ENCODE measurements around the gene KCNAB1. TPM values are rescaled to one million over a fixed set of nuclear protein-coding genes. Genes with fewer than 3 reads are reported as not detected.

Gene KCNAB1
- total RNA-seq, 1 donor from 2014 or later: 0.79 TPM

DNA sequence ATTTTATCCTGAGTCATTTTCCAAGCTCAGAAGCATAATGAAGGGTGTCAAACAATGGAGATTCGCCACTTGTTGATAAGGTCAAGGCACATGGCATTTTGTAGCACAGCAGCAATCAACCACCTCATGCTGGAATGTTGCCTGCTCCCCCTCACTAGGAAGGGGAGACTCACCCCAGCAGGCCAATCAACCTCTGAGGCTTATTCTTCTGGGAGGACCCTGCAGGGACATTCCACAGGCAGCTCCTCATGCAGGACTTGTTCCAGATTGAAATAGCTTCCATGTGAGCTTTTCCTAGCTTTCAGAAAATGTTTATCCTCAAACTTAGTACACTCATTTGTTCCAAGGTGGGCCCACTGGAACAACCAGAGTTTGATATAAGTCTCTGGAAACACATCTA, 356.9 kb downstream of the KCNAB1 start:
- no peak for DNase-seq (ENCODE audit: low read depth, low spot score)
- H3K9me3 Mint-ChIP-seq: no peaks in the 10 kb centered on the region
- H3K4me3 Mint-ChIP-seq: no peak overlapping the region
- H3K27ac Mint-ChIP-seq (ENCODE audit: unreplicated experiment): no peak overlapping the region
- TF ChIP-seq, protein P1, sequence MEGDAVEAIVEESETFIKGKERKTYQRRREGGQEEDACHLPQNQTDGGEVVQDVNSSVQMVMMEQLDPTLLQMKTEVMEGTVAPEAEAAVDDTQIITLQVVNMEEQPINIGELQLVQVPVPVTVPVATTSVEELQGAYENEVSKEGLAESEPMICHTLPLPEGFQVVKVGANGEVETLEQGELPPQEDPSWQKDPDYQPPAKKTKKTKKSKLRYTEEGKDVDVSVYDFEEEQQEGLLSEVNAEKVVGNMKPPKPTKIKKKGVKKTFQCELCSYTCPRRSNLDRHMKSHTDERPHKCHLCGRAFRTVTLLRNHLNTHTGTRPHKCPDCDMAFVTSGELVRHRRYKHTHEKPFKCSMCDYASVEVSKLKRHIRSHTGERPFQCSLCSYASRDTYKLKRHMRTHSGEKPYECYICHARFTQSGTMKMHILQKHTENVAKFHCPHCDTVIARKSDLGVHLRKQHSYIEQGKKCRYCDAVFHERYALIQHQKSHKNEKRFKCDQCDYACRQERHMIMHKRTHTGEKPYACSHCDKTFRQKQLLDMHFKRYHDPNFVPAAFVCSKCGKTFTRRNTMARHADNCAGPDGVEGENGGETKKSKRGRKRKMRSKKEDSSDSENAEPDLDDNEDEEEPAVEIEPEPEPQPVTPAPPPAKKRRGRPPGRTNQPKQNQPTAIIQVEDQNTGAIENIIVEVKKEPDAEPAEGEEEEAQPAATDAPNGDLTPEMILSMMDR (conservative IDR thresholded peaks at IDR 0.05): no peak
- H3K36me3 Mint-ChIP-seq (ENCODE audit: low read depth): no peaks in the 10 kb centered on the region
- H3K27me3 Mint-ChIP-seq (ENCODE audit: low read depth): peaks cover 2% of the 10 kb centered on the region
- peaks cover 8% of the 10 kb centered on the region for H3K4me1 Mint-ChIP-seq

DNA sequence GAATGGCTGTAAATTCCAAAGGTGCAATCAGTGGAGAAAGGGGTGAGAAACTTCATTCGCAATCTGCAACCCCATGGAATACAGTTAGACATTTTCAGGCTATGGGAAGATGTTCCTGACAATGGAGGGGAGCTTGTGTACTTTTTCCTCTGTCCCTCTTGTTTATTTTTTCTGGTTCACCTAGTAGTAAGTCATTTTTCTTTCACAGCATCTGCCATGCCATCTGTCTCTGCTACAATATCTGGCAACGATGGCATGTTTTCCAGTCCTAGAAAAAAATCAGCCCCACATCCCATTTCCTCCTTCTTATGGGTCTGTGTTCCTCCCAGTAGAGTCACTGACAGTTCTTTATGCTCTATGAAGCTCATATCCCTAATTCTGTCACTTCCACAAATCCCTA, 358.5 kb downstream of the KCNAB1 start:
- no peaks in the 10 kb centered on the region for H3K9me3 Mint-ChIP-seq
- no peaks in the 10 kb centered on the region for H3K36me3 Mint-ChIP-seq (ENCODE audit: low read depth)
- H3K4me3 Mint-ChIP-seq: no peak overlapping the region
- peaks cover 8% of the 10 kb centered on the region for H3K4me1 Mint-ChIP-seq
- H3K27me3 Mint-ChIP-seq (ENCODE audit: low read depth): peaks cover 2% of the 10 kb centered on the region
- DNase-seq (ENCODE audit: low read depth, low spot score): no peak
- TF ChIP-seq, protein P1 (conservative IDR thresholded peaks at IDR 0.05): no peak
- H3K27ac Mint-ChIP-seq (ENCODE audit: unreplicated experiment): no peak overlapping the region

DNA sequence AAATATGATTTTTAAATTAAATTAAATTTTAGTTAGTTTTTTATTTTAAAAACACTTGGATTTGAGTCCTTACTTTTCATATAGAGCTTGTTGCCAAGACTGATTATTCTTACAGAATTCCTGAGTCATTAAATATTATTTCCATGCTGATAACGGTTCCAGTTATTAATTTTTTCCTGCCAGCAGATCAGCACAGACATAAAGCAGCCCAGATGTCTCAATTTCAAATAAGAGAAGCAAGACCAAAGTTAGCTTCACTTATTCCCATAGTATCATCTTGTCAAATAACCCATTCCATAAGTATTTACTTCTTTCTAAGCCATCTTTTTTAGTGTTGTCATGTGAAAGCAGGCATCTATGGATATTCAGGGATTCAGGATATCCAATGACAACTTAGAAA, 359.2 kb downstream of the KCNAB1 start:
- TF ChIP-seq, protein P1 (conservative IDR thresholded peaks at IDR 0.05): no peak
- DNase-seq (ENCODE audit: low read depth, low spot score): no peak
- H3K27ac Mint-ChIP-seq (ENCODE audit: unreplicated experiment): no peak overlapping the region
- peaks cover 2% of the 10 kb centered on the region for H3K27me3 Mint-ChIP-seq (ENCODE audit: low read depth)
- peaks cover 5% of the 10 kb centered on the region for H3K4me1 Mint-ChIP-seq
- H3K4me3 Mint-ChIP-seq: no peak overlapping the region
- H3K36me3 Mint-ChIP-seq (ENCODE audit: low read depth): no peaks in the 10 kb centered on the region
- no peaks in the 10 kb centered on the region for H3K9me3 Mint-ChIP-seq

DNA sequence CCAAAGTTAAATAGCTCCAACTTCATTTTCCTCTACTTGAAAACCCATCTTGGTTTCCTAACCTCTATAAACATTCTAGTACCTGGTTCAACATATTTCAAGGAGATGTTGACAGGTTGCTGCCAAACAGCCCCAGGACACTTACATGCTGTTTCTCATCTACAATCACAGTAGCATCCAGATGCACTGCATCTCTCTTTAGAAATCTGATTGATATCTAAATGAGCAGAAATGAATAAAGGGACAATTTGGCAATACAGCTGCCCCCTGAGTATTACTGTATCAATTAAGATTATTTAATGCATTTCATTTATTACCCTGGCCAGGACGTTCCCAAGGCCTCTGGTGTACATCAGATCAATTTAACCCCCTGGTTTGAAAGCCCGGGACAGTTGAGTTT, 360.6 kb downstream of the KCNAB1 start:
- Mint-ChIP-seq H3K36me3 (ENCODE audit: low read depth) (no peaks in the 10 kb centered on the region), H3K4me1 (no peaks in the 10 kb centered on the region), H3K27ac (ENCODE audit: unreplicated experiment) (no peak overlapping the region), H3K4me3 (no peak overlapping the region), H3K27me3 (ENCODE audit: low read depth) (no peaks in the 10 kb centered on the region), H3K9me3 (no peaks in the 10 kb centered on the region)
- DNase-seq (ENCODE audit: low read depth, low spot score): no peak
- TF ChIP-seq, protein P1 (conservative IDR thresholded peaks at IDR 0.05): no peak

DNA sequence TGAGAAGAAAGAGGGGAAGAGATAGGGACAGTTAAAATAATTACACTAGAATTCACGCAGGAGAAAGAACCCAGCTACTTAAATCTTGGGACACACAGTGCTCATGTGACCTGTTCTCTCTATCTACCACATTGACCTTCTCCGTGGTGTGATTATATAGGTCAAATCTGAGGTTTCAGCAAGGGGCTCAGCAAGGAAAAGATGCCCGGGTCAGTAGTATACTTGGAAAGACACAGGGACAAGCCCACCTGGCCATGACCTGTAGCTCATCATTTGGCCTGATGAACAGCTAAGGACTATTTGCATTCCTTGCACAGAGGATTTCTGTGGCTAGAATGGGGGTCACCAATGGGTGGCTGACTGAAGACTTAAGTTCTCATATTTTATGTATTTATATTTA, 362.6 kb downstream of the KCNAB1 start:
- TF ChIP-seq, protein P1 (conservative IDR thresholded peaks at IDR 0.05): no peak
- no peak for DNase-seq (ENCODE audit: low read depth, low spot score)
- Mint-ChIP-seq H3K36me3 (ENCODE audit: low read depth) (no peaks in the 10 kb centered on the region), H3K27me3 (ENCODE audit: low read depth) (no peaks in the 10 kb centered on the region), H3K4me3 (no peak overlapping the region), H3K9me3 (no peaks in the 10 kb centered on the region), H3K27ac (ENCODE audit: unreplicated experiment) (no peak overlapping the region), H3K4me1 (no peaks in the 10 kb centered on the region)

DNA sequence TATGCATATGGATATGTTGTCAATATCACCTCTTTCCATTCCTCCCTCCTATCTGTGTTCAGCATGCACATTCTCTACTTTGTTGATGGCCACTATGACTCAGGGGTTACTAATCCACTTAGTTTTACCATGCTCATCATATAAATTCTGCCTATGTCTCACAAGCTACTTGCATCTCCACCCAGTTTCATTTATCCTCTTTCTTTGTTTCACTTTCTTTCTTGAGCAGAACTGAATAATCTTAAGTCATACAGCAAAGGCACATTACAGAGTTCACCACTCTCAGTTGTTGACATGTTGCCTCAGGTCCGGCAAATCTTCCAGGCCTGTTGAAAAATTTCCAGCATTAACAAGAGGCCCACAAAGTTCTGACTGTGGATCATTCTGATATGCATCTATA, 363.0 kb downstream of the KCNAB1 start:
- no peak for DNase-seq (ENCODE audit: low read depth, low spot score)
- Mint-ChIP-seq H3K27ac (ENCODE audit: unreplicated experiment) (no peak overlapping the region), H3K9me3 (no peaks in the 10 kb centered on the region), H3K4me3 (no peak overlapping the region), H3K4me1 (no peaks in the 10 kb centered on the region), H3K36me3 (ENCODE audit: low read depth) (no peaks in the 10 kb centered on the region), H3K27me3 (ENCODE audit: low read depth) (no peaks in the 10 kb centered on the region)
- TF ChIP-seq, protein P1 (conservative IDR thresholded peaks at IDR 0.05): no peak

All from neural crest cell (in vitro differentiated cells).